Measurements from ENCODE around the gene TNFRSF12A. TPM values are rescaled to one million over a fixed set of nuclear protein-coding genes. Genes with fewer than 3 reads are reported as not detected.

The TNFRSF12A gene
- total and polyA plus RNA-seq, 2 of the 13 experiments (the other 11 are each of a cell fraction or from before 2014, with no cell fraction given), result 61.9 to 66.0 TPM

GRCh38 chr16:3065069-3065741 is 45.0 kb downstream of the TNFRSF12A start, which contains the start of gene IL32 (continued):
- TF ChIP-seq ZNF331 (CRISPR knock-in tag; IDR thresholded peaks at IDR 0.05) (peak; percentile 62; the same call in 1 of the 2 replicates), KAT2B (IDR thresholded peaks at IDR 0.05; ENCODE audit: borderline replicate concordance, low read depth, low read length) (no peak), MTERF4 (CRISPR knock-in tag; IDR thresholded peaks at IDR 0.05) (peak; percentile 25; the same call in 1 of the 2 replicates), NCOR1 (IDR thresholded peaks at IDR 0.05; ENCODE audit: borderline replicate concordance, low read length) (peak; percentile 84), RNF2 (conservative IDR thresholded peaks at IDR 0.05; ENCODE audit: low read depth) (0 out of 2 replicates have a peak, but pooled peaks have one; percentile 65), FOXC1 (CRISPR knock-in tag; IDR thresholded peaks at IDR 0.05; ENCODE audit: borderline replicate concordance) (0 out of 2 replicates have a peak, but pooled peaks have one; percentile 61), ZNF34 (CRISPR knock-in tag; IDR thresholded peaks at IDR 0.05; ENCODE audit: borderline replicate concordance) (no peak), SRF (IDR thresholded peaks at IDR 0.05; ENCODE audit: low read depth, low read length) (no peak), SOX6 (IDR thresholded peaks at IDR 0.05) (no peak), SOX6 (CRISPR knock-in tag; IDR thresholded peaks at IDR 0.05) (peak; percentile 65), CTCF (CRISPR knock-in tag; IDR thresholded peaks at IDR 0.05) (0 out of 2 replicates have a peak, but pooled peaks have one; percentile 8), LCORL (IDR thresholded peaks at IDR 0.05) (no peak), LCORL (CRISPR knock-in tag; IDR thresholded peaks at IDR 0.05) (peak; percentile 96), ZNF589 (CRISPR knock-in tag; conservative IDR thresholded peaks at IDR 0.05) (no peak; the same call in 1 of the 2 replicates), IRF2 (CRISPR knock-in tag; IDR thresholded peaks at IDR 0.05) (peak; percentile 80), ZNF780A (CRISPR knock-in tag; IDR thresholded peaks at IDR 0.05) (no peak), NR2F6 (IDR thresholded peaks at IDR 0.05) (peak; percentile 37; the same call in 1 of the 2 replicates), NR2F6 (CRISPR knock-in tag; IDR thresholded peaks at IDR 0.05) (peak; percentile 74), ZNF281 (CRISPR knock-in tag; IDR thresholded peaks at IDR 0.05; ENCODE audit: borderline replicate concordance) (peak; percentile 39; the same call in 1 of the 2 replicates), ZNF18 (CRISPR knock-in tag; IDR thresholded peaks at IDR 0.05; ENCODE audit: insufficient replicate concordance) (peak; percentile 84), ZNF713 (CRISPR knock-in tag; IDR thresholded peaks at IDR 0.05) (0 out of 2 replicates have a peak, but pooled peaks have one; percentile 50), ZNF607 (CRISPR knock-in tag; IDR thresholded peaks at IDR 0.05; ENCODE audit: borderline replicate concordance) (peak; percentile 96; the same call in 1 of the 2 replicates), CREM (IDR thresholded peaks at IDR 0.05) (peak; percentile 81), CREM (CRISPR knock-in tag; IDR thresholded peaks at IDR 0.05) (no peak), ZNF746 (CRISPR knock-in tag; IDR thresholded peaks at IDR 0.05) (peak; percentile 44)

Data from HepG2 (cell line).